Astrocyte of the spinal cord (primary cell): Measurements from ENCODE around the gene PACS2.

Experiments
- DNase-seq: peaks from one replicate; pipeline ENCODE4 v3.0.0; 2011; ENCODE audit warnings: low read depth, low spot score
- H3K4me3 ChIP-seq: 2 replicates; pipeline ENCODE4 v1.5.1; 2011; ENCODE audit warnings: low read depth, mild to moderate bottlenecking, low read length, moderate library complexity
- CTCF ChIP-seq: IDR thresholded peaks from 2 replicates; pipeline ENCODE4 v1.5.1; 2012; ENCODE audit warnings: low read depth, mild to moderate bottlenecking, low read length, inconsistent platforms
- in situ Hi-C: cut with HindIII; loops from 2 replicates; pipeline ENCODE4 v1.10.0; 2017; ENCODE audit warnings: low sequenced_read_pairs

The PACS2 gene

GRCh38 chr14:105347587-105347968, 33.0 kb downstream of the PACS2 start:
- H3K4me3 ChIP-seq = no peak overlapping the region
- TF ChIP-seq CTCF = no peak
- in situ Hi-C loops = no loop called here
- DNase-seq = no peak

GRCh38 chr14:105348169-105348944, 33.8 kb downstream of the PACS2 start:
- no peak for DNase-seq
- no peak for TF ChIP-seq CTCF
- in situ Hi-C loops = no loop called here
- H3K4me3 ChIP-seq = no peak overlapping the region

GRCh38 chr14:105348945-105349699, 34.6 kb downstream of the PACS2 start:
- no peak overlapping the region for H3K4me3 ChIP-seq
- no peak for TF ChIP-seq CTCF
- in situ Hi-C loops = no loop called here
- no peak for DNase-seq

- in situ Hi-C loops = no loop called here
- no peak overlapping the region for H3K4me3 ChIP-seq
- no peak for DNase-seq
- TF ChIP-seq CTCF = no peak
Observed at GRCh38 chr14:105349992-105350391, 35.4 kb downstream of the PACS2 start.

- DNase-seq = no peak
- in situ Hi-C loops = no loop called here
- no peak for TF ChIP-seq CTCF
- no peak overlapping the region for H3K4me3 ChIP-seq
Observed at GRCh38 chr14:105350450-105351244, 36.1 kb downstream of the PACS2 start.

GRCh38 chr14:105351410-105351809, 36.9 kb downstream of the PACS2 start:
- TF ChIP-seq CTCF = no peak
- in situ Hi-C loops = no loop called here
- H3K4me3 ChIP-seq = no peak overlapping the region
- DNase-seq = no peak
